H1 (cell line): Measurements from ENCODE around the gene LINC01488.

ENCODE experiments used
- CTCF ChIP-seq, 3 experiments: IDR thresholded peaks; 1 replicate in 2 of 3; 2 replicates in 1 of 3; pipeline versions ENCODE4 v1.5.1 to v1.6.1; 2011; ENCODE audit warnings: low read length in 3 of 3, mild to moderate bottlenecking in 3 of 3, inconsistent platforms in 2 of 3, low read depth in 1 of 3, moderate library complexity in 1 of 3; ENCODE audit not compliant: insufficient read depth in 1 of 3; ENCODE audit errors: control extremely low read depth in 1 of 3
- HDAC2 ChIP-seq, 2 experiments: fragments of 300-600 bp in 1 of 2; sonication (generic) in 1 of 2; IDR thresholded peaks; 2 replicates each; pipeline ENCODE4 v1.6.1; 2011 to 2012; ENCODE audit warnings: low read depth in 2 of 2, low read length in 2 of 2, mild to moderate bottlenecking in 2 of 2, moderate library complexity in 2 of 2, borderline replicate concordance in 1 of 2, inconsistent platforms in 1 of 2

DNA sequence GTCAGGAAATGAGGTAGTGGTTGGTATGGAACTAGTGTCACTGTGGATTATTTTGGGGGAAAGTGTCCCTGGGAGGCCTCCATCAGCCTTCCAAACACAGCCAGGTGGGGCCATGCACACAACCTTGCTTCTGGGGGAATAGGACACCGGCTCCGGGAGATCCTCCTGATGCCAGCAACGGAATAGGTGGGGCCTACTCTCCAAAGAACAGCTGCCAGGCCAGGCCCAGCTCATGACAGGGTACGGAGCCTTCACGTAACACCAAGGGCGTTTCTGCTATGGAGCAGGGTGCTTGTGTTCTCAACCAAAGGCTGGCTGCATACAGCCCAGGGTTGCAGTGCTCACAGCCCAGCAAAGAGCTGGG lies 30.6 kb upstream of the LINC01488 start:
- TF ChIP-seq CTCF (IDR thresholded peaks at IDR 0.05; ENCODE audit: control extremely low read depth in 1 of 3, insufficient read depth in 1 of 3, low read depth in 1 of 3, low read length in 3 of 3) (no peak), HDAC2 (IDR thresholded peaks at IDR 0.05; ENCODE audit: borderline replicate concordance in 1 of 2, low read depth in 2 of 2, low read length in 2 of 2) (no peak)
